Pancreas (tissue), 10 donors: ENCODE data around the gene MACROH2A1. TPM values are rescaled to one million over a fixed set of nuclear protein-coding genes. Genes with fewer than 3 reads are reported as not detected.

Experiments
- ATAC-seq, 4 donors: fragments of 200-7000 bp; cut with Tn5 transposase; one replicate each; pipeline versions ENCODE4 v1.8.0 to v1.9.1; 2020; ENCODE audit warnings: mild to moderate bottlenecking in 4 of 4, moderate library complexity in 4 of 4
- DNase-seq, 6 donors: peaks; one replicate each; pipeline ENCODE4 v3.0.0-alpha.2; 2020
- FAIRE-seq: peaks from 2 replicates; lab custom pipeline; 2012; peaks lifted over from hg19 to GRCh38; lab: Jason Lieb, UNC
- H3K27ac ChIP-seq, 4 donors: fragments of 200-600 bp; sonication (generic); 1 replicate in 3 of 4; 2 replicates in 1 of 4; pipeline versions ENCODE4 v1.5.0 to v1.8.0; 2020
- H3K27me3 ChIP-seq, 4 donors: fragments of 200-600 bp; one replicate each; pipeline ENCODE4 v1.8.0; 2021
- H3K36me3 ChIP-seq, 3 donors: fragments of 200-600 bp; sonication (generic) in 1 of 3; one replicate each; pipeline versions ENCODE4 v1.5.0 to v1.8.0; 2020 to 2021
- H3K4me1 ChIP-seq, 3 donors: fragments of 200-600 bp; one replicate each; pipeline ENCODE4 v1.8.0; 2021
- H3K4me3 ChIP-seq, 4 donors: fragments of 200-600 bp; sonication (generic) in 2 of 4; one replicate each; pipeline versions ENCODE4 v1.5.0 to v1.8.0; 2020 to 2021
- H3K9me3 ChIP-seq, 4 donors: fragments of 200-600 bp; one replicate each; pipeline ENCODE4 v1.8.0; 2021
- WGBS, 2 donors: extraction: QIAGEN DNeasy Blood & Tissue Kit; methylation state at CpG; one replicate each; pipeline ENCODE4 v1.1.7; 2013; 5-methylcytosine and 5-hydroxymethylcytosine counted together
- intact Hi-C, 3 donors: fragments of 100-400 bp; cut with DNase I; formaldehyde crosslinking; loops; one replicate each; pipeline versions ENCODE4 v1.11.1 to v1.14.2; 2022
- polyA plus RNA-seq, 2 donors: library from polyadenylated mRNA; stranded (reverse); fragments of 200-250 nt; gene quantifications; one replicate each; pipeline ENCODE4 v1.2.3, GENCODE V29; 2013
- total RNA-seq, 6 donors: library from RNA; stranded (reverse); fragmentation: NEBNext Ultra II Directional in 4 of 6; extraction: Animal tissue kit (Norgen Biotek cat#: 25700) in 4 of 6; gene quantifications; one replicate each; pipeline versions ENCODE4 v1.2.1 to v1.2.4, GENCODE V29; 2021 to 2023
- TF ChIP-seq, protein P1 (sequence below), 4 donors: fragments of 200-600 bp; sonication (generic) in 3 of 4; IDR thresholded peaks; one replicate each; pipeline versions ENCODE4 v1.5.0 to v1.8.0; 2021; ENCODE audit warnings: antibody characterized with exemption in 4 of 4
- donor health status: healthy with polysubstance abuse.
- donor health status: DM: no; HTN: no; CAD: no; lungs with moderate emphysema.
- donor health status: DM: no; HTN: no; CAD: no.
- donor health status: control.
- donor health status: control.
- donor health status: Bipolar disorder and iron deficiency.
- donor health status: DM: yes; HTN: yes; CAD: no.
- donor health status: DM: no; HTN: no; CAD: no.
- donor health status: DM: no; HTN: no; CAD: no.
- donor health status: DM: yes; HTN: yes; CAD: no.

The MACROH2A1 gene
- total and polyA plus RNA-seq, 8 donors: 25.7 to 72.1 (median 43.7) TPM

GRCh38 chr5:135324897-135325650 lies 74.0 kb downstream of the MACROH2A1 start:
- ATAC-seq (no peak), DNase-seq (no peak), FAIRE-seq (no peak)
- WGBS, 2 donors: 85 to 90% methylated on average over 16 to 17 of the region's 17 CpGs
- no peaks in the 10 kb centered on the region for H3K36me3 ChIP-seq
- no peak overlapping the region for H3K27ac ChIP-seq
- no peaks in the 10 kb centered on the region for H3K4me1 ChIP-seq
- TF ChIP-seq, protein P1, sequence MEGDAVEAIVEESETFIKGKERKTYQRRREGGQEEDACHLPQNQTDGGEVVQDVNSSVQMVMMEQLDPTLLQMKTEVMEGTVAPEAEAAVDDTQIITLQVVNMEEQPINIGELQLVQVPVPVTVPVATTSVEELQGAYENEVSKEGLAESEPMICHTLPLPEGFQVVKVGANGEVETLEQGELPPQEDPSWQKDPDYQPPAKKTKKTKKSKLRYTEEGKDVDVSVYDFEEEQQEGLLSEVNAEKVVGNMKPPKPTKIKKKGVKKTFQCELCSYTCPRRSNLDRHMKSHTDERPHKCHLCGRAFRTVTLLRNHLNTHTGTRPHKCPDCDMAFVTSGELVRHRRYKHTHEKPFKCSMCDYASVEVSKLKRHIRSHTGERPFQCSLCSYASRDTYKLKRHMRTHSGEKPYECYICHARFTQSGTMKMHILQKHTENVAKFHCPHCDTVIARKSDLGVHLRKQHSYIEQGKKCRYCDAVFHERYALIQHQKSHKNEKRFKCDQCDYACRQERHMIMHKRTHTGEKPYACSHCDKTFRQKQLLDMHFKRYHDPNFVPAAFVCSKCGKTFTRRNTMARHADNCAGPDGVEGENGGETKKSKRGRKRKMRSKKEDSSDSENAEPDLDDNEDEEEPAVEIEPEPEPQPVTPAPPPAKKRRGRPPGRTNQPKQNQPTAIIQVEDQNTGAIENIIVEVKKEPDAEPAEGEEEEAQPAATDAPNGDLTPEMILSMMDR (IDR thresholded peaks at IDR 0.05): no peak
- no peak overlapping the region for H3K4me3 ChIP-seq
- no peaks in the 10 kb centered on the region for H3K27me3 ChIP-seq
- no peaks in the 10 kb centered on the region for H3K9me3 ChIP-seq
- intact Hi-C loops: no loop called here

DNA sequence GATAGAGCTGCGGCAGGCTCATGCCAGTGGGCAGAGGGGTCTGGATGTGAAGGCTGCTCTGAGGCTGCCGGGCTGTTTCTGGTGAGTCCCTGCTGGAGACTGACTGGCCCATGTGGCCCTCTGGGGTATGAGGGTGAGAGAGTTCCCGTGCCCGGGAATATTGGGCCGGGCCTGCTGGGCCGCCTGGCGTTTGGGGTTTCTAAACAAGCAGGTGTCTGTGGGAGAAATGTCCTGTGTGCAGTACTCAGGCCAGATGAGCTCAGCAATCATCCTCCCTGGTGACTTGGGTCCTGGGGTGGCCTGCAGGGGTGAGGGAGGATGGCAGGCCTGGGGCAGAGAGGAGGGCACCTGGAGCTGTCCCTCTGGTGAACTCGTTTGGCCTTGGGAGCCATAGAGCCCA lies 74.9 kb downstream of the MACROH2A1 start:
- TF ChIP-seq, protein P1 (IDR thresholded peaks at IDR 0.05): no peak
- no peaks in the 10 kb centered on the region for H3K4me1 ChIP-seq
- no peak overlapping the region for H3K27ac ChIP-seq
- 70 to 75% methylated on average over 8 of the region's 8 CpGs for WGBS, 2 donors
- FAIRE-seq (no peak), DNase-seq (no peak), ATAC-seq (no peak)
- no peaks in the 10 kb centered on the region for H3K36me3 ChIP-seq
- H3K9me3 ChIP-seq: no peaks in the 10 kb centered on the region
- no peaks in the 10 kb centered on the region for H3K27me3 ChIP-seq
- intact Hi-C loops: no loop called here
- no peak overlapping the region for H3K4me3 ChIP-seq

GRCh38 chr5:135323701-135324132 lies 75.3 kb downstream of the MACROH2A1 start:
- Histone ChIP-seq H3K4me3 (no peak overlapping the region), H3K9me3 (no peaks in the 10 kb centered on the region), H3K27ac (no peak overlapping the region), H3K36me3 (no peaks in the 10 kb centered on the region), H3K27me3 (no peaks in the 10 kb centered on the region), H3K4me1 (no peaks in the 10 kb centered on the region)
- WGBS, 2 donors: 84% methylated on average over 8 of the region's 8 CpGs
- intact Hi-C loops: no loop called here
- ATAC-seq (no peak), FAIRE-seq (no peak), DNase-seq (no peak)
- TF ChIP-seq, protein P1 (IDR thresholded peaks at IDR 0.05): no peak

DNA sequence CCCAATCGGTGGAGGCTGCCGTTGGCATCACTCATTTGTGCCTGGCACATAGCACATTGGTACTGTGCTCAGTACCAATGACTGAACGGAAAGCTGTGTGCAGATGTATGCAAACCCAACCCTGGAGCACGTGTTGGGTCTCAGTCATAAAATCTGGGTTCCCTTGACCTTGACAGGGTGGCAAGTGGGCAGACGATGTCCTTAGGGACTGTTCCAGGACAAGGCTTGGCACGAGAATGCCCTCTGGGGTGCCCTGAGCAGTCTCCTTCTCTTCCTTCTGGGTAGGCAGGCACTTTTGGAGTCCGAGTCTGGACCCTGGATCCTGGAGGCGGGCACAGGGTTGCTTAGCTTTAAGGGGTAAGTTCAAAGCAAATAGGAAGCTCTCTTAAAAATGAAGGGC lies 75.8 kb downstream of the MACROH2A1 start:
- TF ChIP-seq, protein P1 (IDR thresholded peaks at IDR 0.05): no peak
- no peak for ATAC-seq
- FAIRE-seq: no peak
- H3K4me1 ChIP-seq: no peaks in the 10 kb centered on the region
- no peaks in the 10 kb centered on the region for H3K36me3 ChIP-seq
- H3K27ac ChIP-seq: no peak overlapping the region
- no peaks in the 10 kb centered on the region for H3K9me3 ChIP-seq
- no peaks in the 10 kb centered on the region for H3K27me3 ChIP-seq
- WGBS, 2 donors: 81 to 82% methylated on average over 8 of the region's 8 CpGs
- H3K4me3 ChIP-seq: no peak overlapping the region
- DNase-seq: no peak
- intact Hi-C loops: no loop called here

DNA sequence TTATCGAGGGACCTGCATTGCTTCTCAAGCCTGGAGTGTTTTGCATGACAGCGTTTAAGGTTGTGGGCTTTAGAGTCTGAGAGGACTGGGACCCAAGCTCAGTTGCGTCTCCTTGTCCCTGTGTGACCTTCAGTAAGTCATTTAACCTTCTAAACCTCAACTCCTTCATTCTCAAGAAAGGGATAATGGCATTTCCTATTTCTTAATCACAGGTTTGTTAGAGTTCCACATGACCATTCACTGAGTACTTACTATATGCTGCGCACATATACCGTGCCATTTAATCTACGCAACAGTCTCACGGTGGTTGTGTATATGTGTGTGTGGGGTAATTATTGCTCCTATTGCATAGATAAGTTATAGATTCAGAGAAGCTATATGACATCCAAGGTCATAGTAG lies 76.3 kb downstream of the MACROH2A1 start:
- ATAC-seq: no peak
- Histone ChIP-seq H3K27ac (no peak overlapping the region), H3K4me3 (no peak overlapping the region), H3K9me3 (no peaks in the 10 kb centered on the region), H3K36me3 (no peaks in the 10 kb centered on the region), H3K27me3 (no peaks in the 10 kb centered on the region), H3K4me1 (no peaks in the 10 kb centered on the region)
- TF ChIP-seq, protein P1 (IDR thresholded peaks at IDR 0.05): no peak
- no peak for FAIRE-seq
- intact Hi-C loops: no loop called here
- 87 to 88% methylated on average over 7 of the region's 7 CpGs for WGBS, 2 donors
- no peak for DNase-seq
